HEK293 (cell line): ENCODE results near the gene SGPL1.

Experiments
- CTCF ChIA-PET: fragments of 350-600 bp; formaldehyde crosslinking; extraction: SDS; loops from one replicate; lab custom pipeline; 2021; ENCODE audit warnings: antibody characterized with exemption; lab: Yijun Ruan, JAX
- POLR2A ChIA-PET: fragments of 300-600 bp; formaldehyde crosslinking; extraction: SDS; loops from one replicate; lab custom pipeline; 2020; ENCODE audit warnings: antibody characterized with exemption, inconsistent platforms; lab: Yijun Ruan, JAX
- H3K27ac ChIP-seq: fragments of 200-500 bp; sonication (Bioruptor generic); 2 replicates; pipeline ENCODE4 v1.5.1; 2014; ENCODE audit warnings: low read depth, low read length, control low read depth, inconsistent platforms; ENCODE audit errors: extremely low read depth
- H3K36me3 ChIP-seq, 2 experiments: fragments of 200-500 bp in 1 of 2; sonication (Bioruptor generic) in 1 of 2; 1 replicate in 1 of 2; 2 replicates in 1 of 2; pipeline ENCODE4 v1.5.1; 2014 to 2017; ENCODE audit warnings: inconsistent platforms in 2 of 2, low read length in 2 of 2; ENCODE audit not compliant: control insufficient read depth in 2 of 2, insufficient read depth in 1 of 2
- H3K4me1 ChIP-seq: fragments of 200-500 bp; sonication (Bioruptor generic); 2 replicates; pipeline ENCODE4 v1.5.1; 2014; ENCODE audit warnings: mild to moderate bottlenecking, low read length, inconsistent platforms; ENCODE audit not compliant: control insufficient read depth, insufficient read depth
- H3K4me3 ChIP-seq: 2 replicates; pipeline ENCODE4 v1.5.1; 2011; ENCODE audit warnings: low read depth, mild to moderate bottlenecking, control low read depth, low read length, moderate library complexity
- H3K9me3 ChIP-seq: fragments of 200-500 bp; sonication (Bioruptor generic); 2 replicates; pipeline ENCODE4 v1.5.1; 2014; ENCODE audit warnings: low read depth, low read length, inconsistent platforms; ENCODE audit not compliant: control insufficient read depth, insufficient read depth
- BCL11A ChIP-seq: fragments of 450-650 bp; formaldehyde crosslinking; IDR thresholded peaks from 2 replicates; pipeline ENCODE4 v1.5.1; 2016; ENCODE audit warnings: low read depth, missing biosample characterization, missing genetic modification characterization
- EGR2 ChIP-seq: fragments of 450-650 bp; formaldehyde crosslinking; IDR thresholded peaks from 2 replicates; pipeline ENCODE4 v1.5.1; 2016; ENCODE audit warnings: low read depth, missing biosample characterization, missing genetic modification characterization
- FEZF1 ChIP-seq: fragments of 450-650 bp; formaldehyde crosslinking; IDR thresholded peaks from 2 replicates; pipeline ENCODE4 v1.5.1; 2016; ENCODE audit warnings: missing biosample characterization, missing genetic modification characterization
- GLIS1 ChIP-seq: fragments of 450-650 bp; formaldehyde crosslinking; IDR thresholded peaks from 2 replicates; pipeline ENCODE4 v1.5.1; 2016; ENCODE audit warnings: missing biosample characterization, missing genetic modification characterization
- KLF10 ChIP-seq: fragments of 450-650 bp; IDR thresholded peaks from 2 replicates; pipeline ENCODE4 v1.5.1; 2018; ENCODE audit warnings: missing biosample characterization, mild to moderate bottlenecking, missing genetic modification characterization
- KLF16 ChIP-seq: fragments of 450-650 bp; formaldehyde crosslinking; IDR thresholded peaks from 2 replicates; pipeline ENCODE4 v1.5.1; 2017; ENCODE audit warnings: missing biosample characterization, missing genetic modification characterization
- PATZ1 ChIP-seq: fragments of 450-650 bp; formaldehyde crosslinking; IDR thresholded peaks from 2 replicates; pipeline ENCODE4 v1.5.1; 2016; ENCODE audit warnings: missing biosample characterization, missing genetic modification characterization
- PRDM10 ChIP-seq: fragments of 450-650 bp; formaldehyde crosslinking; IDR thresholded peaks from 2 replicates; pipeline ENCODE4 v1.5.1; 2016; ENCODE audit warnings: missing biosample characterization, missing genetic modification characterization
- SP2 ChIP-seq: fragments of 450-650 bp; formaldehyde crosslinking; IDR thresholded peaks from 2 replicates; pipeline ENCODE4 v1.5.1; 2016; ENCODE audit warnings: missing biosample characterization, missing genetic modification characterization
- SP3 ChIP-seq: fragments of 450-650 bp; formaldehyde crosslinking; IDR thresholded peaks from 2 replicates; pipeline ENCODE4 v1.5.1; 2016; ENCODE audit warnings: missing biosample characterization, missing genetic modification characterization
- SP7 ChIP-seq: fragments of 450-650 bp; formaldehyde crosslinking; IDR thresholded peaks from 2 replicates; pipeline ENCODE4 v1.5.1; 2016; ENCODE audit warnings: missing biosample characterization, missing genetic modification characterization
- WT1 ChIP-seq: fragments of 450-650 bp; formaldehyde crosslinking; IDR thresholded peaks from 2 replicates; pipeline ENCODE4 v1.5.1; 2016; ENCODE audit warnings: missing biosample characterization, missing genetic modification characterization
- ZBTB26 ChIP-seq: fragments of 450-650 bp; formaldehyde crosslinking; optimal IDR thresholded peaks from 2 replicates; pipeline ENCODE3; 2016; ENCODE audit warnings: missing biosample characterization, mild to moderate bottlenecking, missing genetic modification characterization
- ZFHX2 ChIP-seq: fragments of 450-650 bp; formaldehyde crosslinking; conservative IDR thresholded peaks from 2 replicates; pipeline ENCODE4 v1.5.1; 2016; ENCODE audit warnings: missing biosample characterization, missing genetic modification characterization
- ZNF10 ChIP-seq: fragments of 450-650 bp; formaldehyde crosslinking; IDR thresholded peaks from 2 replicates; pipeline ENCODE4 v1.5.1; 2017; ENCODE audit warnings: missing biosample characterization, missing genetic modification characterization
- ZNF138 ChIP-seq: fragments of 450-650 bp; formaldehyde crosslinking; IDR thresholded peaks from 2 replicates; pipeline ENCODE4 v1.5.1; 2016; ENCODE audit warnings: missing biosample characterization, missing genetic modification characterization, borderline replicate concordance
- ZNF223 ChIP-seq: fragments of 450-650 bp; formaldehyde crosslinking; IDR thresholded peaks from 2 replicates; pipeline ENCODE4 v1.5.1; 2016; ENCODE audit warnings: missing biosample characterization, missing genetic modification characterization
- ZNF324 ChIP-seq: fragments of 450-650 bp; formaldehyde crosslinking; IDR thresholded peaks from 2 replicates; pipeline ENCODE4 v1.5.1; 2016; ENCODE audit warnings: missing biosample characterization, missing genetic modification characterization
- ZNF366 ChIP-seq: fragments of 450-650 bp; formaldehyde crosslinking; conservative IDR thresholded peaks from 2 replicates; pipeline ENCODE4 v1.5.1; 2016; ENCODE audit warnings: missing biosample characterization, missing genetic modification characterization
- ZNF398 ChIP-seq: fragments of 450-650 bp; formaldehyde crosslinking; IDR thresholded peaks from 2 replicates; pipeline ENCODE4 v1.5.1; 2017; ENCODE audit warnings: missing biosample characterization, missing genetic modification characterization
- ZNF423 ChIP-seq: fragments of 450-650 bp; formaldehyde crosslinking; IDR thresholded peaks from 2 replicates; pipeline ENCODE4 v1.5.1; 2016; ENCODE audit warnings: missing biosample characterization, missing genetic modification characterization
- ZNF561 ChIP-seq: fragments of 450-650 bp; IDR thresholded peaks from 2 replicates; pipeline ENCODE4 v1.5.1; 2018; ENCODE audit warnings: missing biosample characterization, missing genetic modification characterization, borderline replicate concordance
- ZNF660 ChIP-seq: fragments of 450-650 bp; IDR thresholded peaks from 2 replicates; pipeline ENCODE4 v1.5.1; 2018; ENCODE audit warnings: missing biosample characterization, mild to moderate bottlenecking, missing genetic modification characterization
- ZNF664 ChIP-seq: fragments of 450-650 bp; formaldehyde crosslinking; IDR thresholded peaks from 2 replicates; pipeline ENCODE4 v1.5.1; 2016; ENCODE audit warnings: missing biosample characterization, missing genetic modification characterization
- ZNF692 ChIP-seq: fragments of 450-650 bp; formaldehyde crosslinking; IDR thresholded peaks from 2 replicates; pipeline ENCODE4 v1.5.1; 2016; ENCODE audit warnings: missing biosample characterization, missing genetic modification characterization
- ZNF707 ChIP-seq: fragments of 450-650 bp; formaldehyde crosslinking; IDR thresholded peaks from 2 replicates; pipeline ENCODE4 v1.5.1; 2016; ENCODE audit warnings: missing biosample characterization, missing genetic modification characterization
- ZSCAN16 ChIP-seq: fragments of 450-650 bp; formaldehyde crosslinking; IDR thresholded peaks from 2 replicates; pipeline ENCODE4 v1.5.1; 2016; ENCODE audit warnings: missing biosample characterization, missing genetic modification characterization

SGPL1 gene

GRCh38 chr10:70816220-70816894 is 609 bp downstream of the SGPL1 start:
- ChIA-PET CTCF (interaction anchor here (0.5 to 3.8 kb wide), 10 partner anchors 16 to 358 kb away, joined by 3 to 20 read pairs (median 4); no protein-coding TSS in a partner anchor), POLR2A (interaction anchor here (0.5 to 1.9 kb wide), 8 partner anchors 20 to 409 kb away, joined by 3 to 7 read pairs (median 3); partner anchors contain the start of gene PCBD1)
- Histone ChIP-seq H3K4me1 (no peaks in the 10 kb centered on the region), H3K27ac (peak overlapping the region; percentile 94), H3K9me3 (no peaks in the 10 kb centered on the region), H3K36me3 (peaks cover 10 to 34% of the 10 kb centered on the region in 2 experiments; a peak in 2 of 3 replicates), H3K4me3 (peak overlapping the region; percentile 82)
- TF ChIP-seq ZBTB26 (tag by site-specific recombination) (peak; percentile 82), PRDM10 (tag by site-specific recombination) (peak; percentile 85), ZSCAN16 (tag by site-specific recombination) (no peak; the same call in 1 of the 2 replicates), ZNF10 (tag by site-specific recombination) (0 out of 2 replicates have a peak, but pooled peaks have one; percentile 13), ZNF138 (no peak), EGR2 (tag by site-specific recombination) (peak; percentile 89), KLF16 (peak; percentile 35; the same call in 1 of the 2 replicates), ZFHX2 (tag by site-specific recombination) (peak; percentile 94), ZNF223 (no peak), ZNF664 (no peak), SP3 (tag by site-specific recombination) (peak; percentile 84), ZNF366 (tag by site-specific recombination) (peak; percentile 60), GLIS1 (tag by site-specific recombination) (peak; percentile 97), FEZF1 (tag by site-specific recombination) (0 out of 2 replicates have a peak, but pooled peaks have one; percentile 24), PATZ1 (tag by site-specific recombination) (peak; percentile 82), ZNF692 (tag by site-specific recombination) (peak; percentile 31; the same call in 1 of the 2 replicates), ZNF561 (peak; percentile 77; the same call in 1 of the 2 replicates), WT1 (peak; percentile 89), ZNF660 (tag by site-specific recombination) (0 out of 2 replicates have a peak, but pooled peaks have one; percentile 42), ZNF707 (tag by site-specific recombination) (no peak), SP7 (tag by site-specific recombination) (peak; percentile 69), SP2 (tag by site-specific recombination) (peak; percentile 81), BCL11A (0 out of 2 replicates have a peak, but pooled peaks have one; percentile 46), KLF10 (tag by site-specific recombination) (peak; percentile 39), ZNF423 (tag by site-specific recombination) (peak; percentile 14; the same call in 1 of the 2 replicates), ZNF398 (tag by site-specific recombination) (peak; percentile 54; the same call in 1 of the 2 replicates), ZNF324 (no peak)
